Kidney (tissue), 14 donors: ENCODE measurements around the gene CLEC16A. TPM values are rescaled to one million over a fixed set of nuclear protein-coding genes. Genes with fewer than 3 reads are reported as not detected.

Experiments
- DNase-seq, 5 donors: peaks; one replicate each; pipeline ENCODE4 v3.0.0-alpha.2; 2013 to 2020
- FAIRE-seq: peaks from 2 replicates; lab custom pipeline; 2012; peaks lifted over from hg19 to GRCh38; lab: Jason Lieb, UNC
- H3K27ac ChIP-seq, 2 donors: one replicate each; pipeline ENCODE4 v1.7.0; 2013; ENCODE audit warnings: low read depth in 2 of 2, low read length in 2 of 2, inconsistent platforms in 1 of 2
- H3K27me3 ChIP-seq: one replicate; pipeline ENCODE4 v1.7.1; 2013; ENCODE audit warnings: low read length, inconsistent platforms; ENCODE audit not compliant: control insufficient read depth, insufficient read depth
- H3K36me3 ChIP-seq, 3 donors: one replicate each; pipeline versions ENCODE4 v1.7.0 to v1.7.1; 2013; ENCODE audit warnings: low read length in 3 of 3, control low read depth in 1 of 3, inconsistent platforms in 1 of 3; ENCODE audit not compliant: insufficient read depth in 3 of 3, control insufficient read depth in 2 of 3
- H3K4me1 ChIP-seq, 3 donors: one replicate each; pipeline versions ENCODE4 v1.7.0 to v1.7.1; 2013; ENCODE audit warnings: low read length in 3 of 3, inconsistent platforms in 1 of 3, low read depth in 1 of 3; ENCODE audit not compliant: control insufficient read depth in 2 of 3, insufficient read depth in 2 of 3
- H3K4me3 ChIP-seq, 3 donors: one replicate each; pipeline versions ENCODE4 v1.7.0 to v1.8.1; 2013; ENCODE audit warnings: low read length in 3 of 3, control low read depth in 1 of 3, inconsistent platforms in 1 of 3
- H3K9ac ChIP-seq, 3 donors: one replicate each; pipeline versions ENCODE4 v1.7.0 to v1.7.1; 2013; ENCODE audit warnings: low read length in 3 of 3, control low read depth in 1 of 3, inconsistent platforms in 1 of 3
- H3K9me3 ChIP-seq, 3 donors: one replicate each; pipeline versions ENCODE4 v1.7.0 to v1.7.1; 2013; ENCODE audit warnings: low read length in 3 of 3, control low read depth in 1 of 3, inconsistent platforms in 1 of 3; ENCODE audit not compliant: control insufficient read depth in 2 of 3, insufficient read depth in 1 of 3
- CTCF ChIP-seq: IDR thresholded peaks from 3 replicates; pipeline ENCODE4 v1.5.1; 2012; ENCODE audit warnings: mild to moderate bottlenecking, moderate library complexity, borderline replicate concordance; ENCODE audit not compliant: insufficient read depth; ENCODE audit errors: extremely low read depth
- intact Hi-C: fragments of 100-400 bp; cut with DNase I; formaldehyde crosslinking; loops from one replicate; pipeline ENCODE4 v1.11.1; 2022
- polyA plus RNA-seq: library from polyadenylated mRNA; stranded (reverse); fragments of 350-450 nt; fragmentation: Illumina TruSeq; extraction: RNeasy Lipid Tissue Mini Kit (QIAGEN cat#74804); gene quantifications from one replicate; pipeline ENCODE4 v1.2.3, GENCODE V29; 2014; ENCODE audit warnings: low read depth, low replicate concordance; ENCODE audit not compliant: insufficient read depth
- total RNA-seq: library from RNA; stranded (reverse); fragmentation: NEBNext Ultra II Directional; extraction: Animal tissue kit (Norgen Biotek cat#: 25700); gene quantifications from one replicate; pipeline ENCODE4 v1.2.1, GENCODE V29; 2021
- donor health status: control.
- donor health status: control.
- donor health status: control.
- donor health status: control.
- donor health status: control.
- donor health status: DM: yes; HTN: yes; CAD: no.
- donor health status: Normal renal cell carcinoma (clear cell type).

Gene CLEC16A
- total and polyA plus RNA-seq, 2 donors from 2014 or later: 10.8 to 51.9 TPM

- FAIRE-seq (no peak), DNase-seq (no peak)
- Histone ChIP-seq H3K36me3 (peaks cover 0 to 9% (median 2%) of the 10 kb centered on the region in 3 donors), H3K27ac (no peak overlapping the region), H3K9ac (no peak overlapping the region), H3K9me3 (no peaks in the 10 kb centered on the region), H3K4me3 (no peak overlapping the region), H3K4me1 (peaks cover 0 to 2% (median 0%) of the 10 kb centered on the region in 3 donors), H3K27me3 (no peaks in the 10 kb centered on the region)
- intact Hi-C loops: no loop called here
- TF ChIP-seq CTCF: no peak
Measured at GRCh38 chr16:11016524-11016988, 72.2 kb downstream of the CLEC16A start.

DNA sequence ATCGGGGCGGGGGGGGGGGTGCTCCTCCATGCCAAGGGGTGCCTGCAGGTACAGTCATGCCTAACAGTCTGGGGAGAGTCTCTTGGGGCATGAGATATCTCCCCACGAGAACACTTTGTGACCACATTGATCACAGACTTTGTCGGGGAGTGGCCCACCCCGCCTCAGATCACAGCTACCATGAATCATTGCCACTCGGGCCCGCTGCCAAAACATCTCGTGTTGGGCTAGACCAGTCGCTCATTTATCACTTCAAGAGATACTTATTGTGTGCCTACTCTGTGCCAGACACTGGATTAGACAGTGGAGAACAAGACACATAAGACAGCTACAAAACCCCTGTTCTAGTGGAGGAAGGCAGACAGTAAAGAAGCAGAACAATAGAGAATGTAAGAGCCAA is 72.6 kb downstream of the CLEC16A start:
- FAIRE-seq (no peak), DNase-seq (no peak)
- no peak overlapping the region for H3K27ac ChIP-seq
- intact Hi-C loops: no loop called here
- peaks cover 0 to 9% (median 2%) of the 10 kb centered on the region in 3 donors for H3K36me3 ChIP-seq
- no peaks in the 10 kb centered on the region for H3K9me3 ChIP-seq
- no peak for TF ChIP-seq CTCF
- H3K4me1 ChIP-seq: peaks cover 0 to 2% (median 0%) of the 10 kb centered on the region in 3 donors
- H3K4me3 ChIP-seq: no peak overlapping the region
- no peaks in the 10 kb centered on the region for H3K27me3 ChIP-seq
- H3K9ac ChIP-seq: no peak overlapping the region

DNA sequence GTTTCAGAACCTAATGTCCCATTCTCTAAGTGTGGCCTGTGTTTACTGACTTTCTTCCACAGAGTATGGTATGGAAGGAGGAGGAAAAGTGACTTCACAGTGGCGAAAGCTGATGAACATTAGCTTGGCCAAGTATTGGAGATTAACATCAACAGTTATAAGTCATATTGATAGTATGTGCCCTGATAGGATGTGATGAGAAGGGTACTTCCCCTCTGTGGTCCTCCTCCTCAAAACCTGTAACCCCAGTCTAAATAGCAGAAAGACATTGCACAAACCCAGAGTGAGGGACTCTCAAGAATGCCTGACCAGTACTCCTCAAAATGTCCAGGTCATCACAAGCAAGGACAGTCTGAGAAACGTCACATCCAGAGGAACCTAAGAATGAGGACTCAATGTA is 73.1 kb downstream of the CLEC16A start:
- H3K4me1 ChIP-seq: peaks cover 0 to 2% (median 0%) of the 10 kb centered on the region in 3 donors
- intact Hi-C loops: no loop called here
- no peak overlapping the region for H3K27ac ChIP-seq
- TF ChIP-seq CTCF: no peak
- DNase-seq: no peak
- no peak overlapping the region for H3K9ac ChIP-seq
- no peak for FAIRE-seq
- no peaks in the 10 kb centered on the region for H3K27me3 ChIP-seq
- H3K9me3 ChIP-seq: no peaks in the 10 kb centered on the region
- no peak overlapping the region for H3K4me3 ChIP-seq
- H3K36me3 ChIP-seq: peaks cover 0 to 9% (median 2%) of the 10 kb centered on the region in 3 donors

DNA sequence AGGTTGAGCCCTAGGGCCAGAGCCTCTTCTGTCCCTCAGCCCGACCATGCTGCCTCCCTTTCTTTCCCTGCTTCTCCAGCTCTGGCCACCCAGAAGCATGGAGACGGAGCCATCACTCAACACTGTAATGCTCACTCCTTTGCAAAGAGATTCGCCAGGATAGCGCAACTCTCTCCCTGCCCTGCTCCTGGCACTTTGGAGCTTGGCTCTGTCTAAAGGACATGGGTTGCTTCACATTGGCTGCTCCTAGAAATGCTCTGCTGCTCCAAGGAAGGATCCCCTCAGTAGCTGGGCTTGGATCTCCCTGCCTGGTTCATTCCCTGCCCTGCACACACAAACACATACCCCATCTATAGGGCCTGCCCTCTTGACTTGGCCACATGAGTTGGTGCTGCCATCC is 76.0 kb downstream of the CLEC16A start:
- intact Hi-C loops: no loop called here
- H3K9ac ChIP-seq: no peak overlapping the region
- peaks cover 4 to 19% (median 12%) of the 10 kb centered on the region in 3 donors for H3K36me3 ChIP-seq
- TF ChIP-seq CTCF: no peak
- H3K27ac ChIP-seq: no peak overlapping the region
- no peak for DNase-seq
- peaks cover 0 to 2% (median 0%) of the 10 kb centered on the region in 3 donors for H3K4me1 ChIP-seq
- no peak overlapping the region for H3K4me3 ChIP-seq
- no peaks in the 10 kb centered on the region for H3K9me3 ChIP-seq
- no peaks in the 10 kb centered on the region for H3K27me3 ChIP-seq
- FAIRE-seq: no peak
